HCT116 (cell line): Measurements from ENCODE around the gene DRAP1.

Experiments
- POLR2AphosphoS5 ChIP-seq: IDR thresholded peaks from 2 replicates; pipeline ENCODE4 v1.6.1; 2011; ENCODE audit warnings: mild to moderate bottlenecking, low read depth, low read length, moderate library complexity
- ZFX ChIP-seq: fragments of 450-650 bp; IDR thresholded peaks from 2 replicates; pipeline ENCODE4 v1.6.1; 2017
- TF ChIP-seq, protein P1 (sequence below): IDR thresholded peaks from 2 replicates; pipeline ENCODE4 v1.6.1; 2012
- TF ChIP-seq, protein P2 (sequence below), 3 experiments: fragments of 200-600 bp in 1 of 3; sonication (generic) in 1 of 3; IDR thresholded peaks in 2 of 3; conservative IDR thresholded peaks in 1 of 3; 2 replicates each; pipeline ENCODE4 v1.5.1; 2012 to 2017; ENCODE audit warnings: low read depth in 2 of 3, low read length in 2 of 3, antibody characterized with exemption in 1 of 3, borderline replicate concordance in 1 of 3, control low read depth in 1 of 3, mild to moderate bottlenecking in 1 of 3, mixed read lengths in 1 of 3, mixed run types in 1 of 3, moderate library complexity in 1 of 3; ENCODE audit not compliant: insufficient read depth in 1 of 3

DNA sequence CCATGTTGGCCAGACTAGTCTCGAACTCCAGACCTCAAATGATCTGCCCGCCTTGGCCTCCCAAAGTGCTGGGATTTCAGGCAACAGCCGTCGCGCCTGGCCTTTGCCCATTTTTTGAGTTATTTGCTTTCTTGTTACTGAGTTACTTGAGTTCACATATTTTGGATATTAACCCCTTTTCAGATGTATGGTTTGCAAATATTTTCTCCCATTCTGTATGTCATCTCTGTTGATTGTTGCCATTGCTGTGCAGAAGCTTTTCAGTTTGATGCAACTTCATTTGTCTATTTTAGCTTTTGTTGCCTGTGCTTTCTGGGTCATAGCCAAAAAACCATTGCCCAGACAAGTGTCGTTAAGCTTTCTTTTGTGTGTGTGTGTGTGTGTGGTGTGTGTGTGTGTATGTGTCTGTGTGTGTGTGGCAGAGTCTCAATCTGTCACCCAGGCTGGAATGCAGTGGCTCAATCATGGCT lies 32.9 kb downstream of the DRAP1 start:
- TF ChIP-seq, protein P1, sequence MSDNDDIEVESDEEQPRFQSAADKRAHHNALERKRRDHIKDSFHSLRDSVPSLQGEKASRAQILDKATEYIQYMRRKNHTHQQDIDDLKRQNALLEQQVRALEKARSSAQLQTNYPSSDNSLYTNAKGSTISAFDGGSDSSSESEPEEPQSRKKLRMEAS = no peak
- TF ChIP-seq, protein P2, sequence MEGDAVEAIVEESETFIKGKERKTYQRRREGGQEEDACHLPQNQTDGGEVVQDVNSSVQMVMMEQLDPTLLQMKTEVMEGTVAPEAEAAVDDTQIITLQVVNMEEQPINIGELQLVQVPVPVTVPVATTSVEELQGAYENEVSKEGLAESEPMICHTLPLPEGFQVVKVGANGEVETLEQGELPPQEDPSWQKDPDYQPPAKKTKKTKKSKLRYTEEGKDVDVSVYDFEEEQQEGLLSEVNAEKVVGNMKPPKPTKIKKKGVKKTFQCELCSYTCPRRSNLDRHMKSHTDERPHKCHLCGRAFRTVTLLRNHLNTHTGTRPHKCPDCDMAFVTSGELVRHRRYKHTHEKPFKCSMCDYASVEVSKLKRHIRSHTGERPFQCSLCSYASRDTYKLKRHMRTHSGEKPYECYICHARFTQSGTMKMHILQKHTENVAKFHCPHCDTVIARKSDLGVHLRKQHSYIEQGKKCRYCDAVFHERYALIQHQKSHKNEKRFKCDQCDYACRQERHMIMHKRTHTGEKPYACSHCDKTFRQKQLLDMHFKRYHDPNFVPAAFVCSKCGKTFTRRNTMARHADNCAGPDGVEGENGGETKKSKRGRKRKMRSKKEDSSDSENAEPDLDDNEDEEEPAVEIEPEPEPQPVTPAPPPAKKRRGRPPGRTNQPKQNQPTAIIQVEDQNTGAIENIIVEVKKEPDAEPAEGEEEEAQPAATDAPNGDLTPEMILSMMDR (IDR thresholded peaks at IDR 0.05 in 2 of 3, conservative IDR thresholded peaks at IDR 0.05 in 1 of 3; ENCODE audit: borderline replicate concordance in 1 of 3, insufficient read depth in 1 of 3, low read depth in 2 of 3, low read length in 2 of 3) = no peak
- TF ChIP-seq POLR2AphosphoS5 (no peak), ZFX (no peak)
